Progenitor cell of endocrine pancreas (in vitro differentiated cells): ENCODE data around the gene ANKS6. TPM values are rescaled to one million over a fixed set of nuclear protein-coding genes. Genes with fewer than 3 reads are reported as not detected.

Experiments
- DNase-seq: peaks from one replicate; pipeline ENCODE4 v3.0.0; 2021; ENCODE audit warnings: low spot score; ENCODE audit not compliant: unreplicated experiment
- H3K27ac Mint-ChIP-seq: 2 replicates; pipeline ENCODE4 v1.8.0; 2021; ENCODE audit warnings: mild to moderate bottlenecking, moderate library complexity, mixed read lengths
- H3K27me3 Mint-ChIP-seq: 2 replicates; pipeline ENCODE4 v1.8.0; 2021; ENCODE audit warnings: mixed read lengths
- H3K36me3 Mint-ChIP-seq: 2 replicates; pipeline ENCODE4 v1.8.0; 2022; ENCODE audit warnings: mixed read lengths; ENCODE audit not compliant: insufficient read depth
- H3K4me1 Mint-ChIP-seq: 2 replicates; pipeline ENCODE4 v1.8.0; 2021; ENCODE audit warnings: low read depth, mixed read lengths
- H3K4me3 Mint-ChIP-seq: 2 replicates; pipeline ENCODE4 v1.8.0; 2021; ENCODE audit warnings: low read depth, mild to moderate bottlenecking, moderate library complexity, mixed read lengths
- H3K9me3 Mint-ChIP-seq: 2 replicates; pipeline ENCODE4 v1.8.0; 2021; ENCODE audit warnings: low read depth, mixed read lengths
- CTCF ChIP-seq: fragments of 200-600 bp; sonication (generic); IDR thresholded peaks from one replicate; pipeline ENCODE4 v1.5.0; 2021; ENCODE audit warnings: antibody characterized with exemption, mild to moderate bottlenecking; ENCODE audit not compliant: unreplicated experiment
- total RNA-seq: library from RNA; stranded (reverse); gene quantifications from 2 replicates; pipeline ENCODE4 v1.2.1, GENCODE V29; 2021

ANKS6 gene
- total RNA-seq, 1 donor from 2014 or later, result 39.7 TPM

DNA sequence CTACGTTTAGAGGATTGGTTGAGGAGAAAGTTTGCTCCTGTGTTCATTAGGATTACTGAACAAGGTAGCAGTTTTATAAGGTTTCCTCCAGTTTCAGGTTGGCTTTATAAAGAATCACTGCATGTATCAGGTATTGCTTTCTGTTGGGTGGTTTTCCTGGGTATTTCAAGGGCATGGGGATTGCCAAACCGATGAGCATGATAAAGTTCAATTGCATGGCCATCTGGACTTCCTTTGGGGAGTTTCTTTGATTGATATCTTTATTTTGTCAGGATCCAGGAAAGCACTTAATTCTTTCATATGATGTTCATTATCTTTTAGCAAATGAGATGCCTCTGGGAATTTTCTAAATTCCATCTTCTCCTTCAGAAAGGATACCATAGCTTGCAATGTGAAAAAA is 77.3 kb downstream of the ANKS6 start:
- Mint-ChIP-seq H3K27ac (no peak overlapping the region), H3K9me3 (no peaks in the 10 kb centered on the region), H3K36me3 (no peaks in the 10 kb centered on the region), H3K4me1 (no peaks in the 10 kb centered on the region), H3K4me3 (no peak overlapping the region), H3K27me3 (peaks cover 53% of the 10 kb centered on the region)
- no peak for DNase-seq
- no peak for TF ChIP-seq CTCF

DNA sequence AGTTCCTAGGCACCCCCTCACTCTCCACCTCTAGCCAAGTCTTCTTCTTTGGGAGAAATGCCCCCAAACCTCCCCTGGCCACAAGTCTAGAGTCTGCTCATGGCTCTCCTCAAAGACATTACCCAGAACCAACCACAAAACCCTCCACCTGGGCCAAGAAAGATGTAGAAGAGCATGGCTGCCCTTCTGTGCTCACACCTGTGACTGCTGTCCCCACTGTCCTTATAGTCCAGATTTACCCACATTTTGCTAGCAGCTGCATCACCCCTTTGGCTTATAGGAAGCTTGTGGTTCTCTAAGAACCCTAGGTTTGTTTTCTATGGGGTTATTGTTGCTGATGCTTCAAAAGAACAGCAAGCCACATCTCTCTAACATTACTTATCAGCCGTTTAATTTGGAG is 81.5 kb downstream of the ANKS6 start:
- Mint-ChIP-seq H3K36me3 (no peaks in the 10 kb centered on the region), H3K4me3 (no peak overlapping the region), H3K4me1 (no peaks in the 10 kb centered on the region), H3K9me3 (no peaks in the 10 kb centered on the region), H3K27me3 (peaks cover 70% of the 10 kb centered on the region), H3K27ac (no peak overlapping the region)
- no peak for TF ChIP-seq CTCF
- no peak for DNase-seq

- no peak overlapping the region for H3K27ac Mint-ChIP-seq
- no peaks in the 10 kb centered on the region for H3K36me3 Mint-ChIP-seq
- H3K4me3 Mint-ChIP-seq, result no peak overlapping the region
- no peak for DNase-seq
- H3K4me1 Mint-ChIP-seq, result no peaks in the 10 kb centered on the region
- TF ChIP-seq CTCF, result no peak
- no peaks in the 10 kb centered on the region for H3K9me3 Mint-ChIP-seq
- H3K27me3 Mint-ChIP-seq, result peaks cover 77% of the 10 kb centered on the region
Observed at GRCh38 chr9:98712987-98713386, 83.4 kb downstream of the ANKS6 start.

- no peak for TF ChIP-seq CTCF
- Mint-ChIP-seq H3K27me3 (peaks cover 74% of the 10 kb centered on the region), H3K4me1 (peaks cover 2% of the 10 kb centered on the region), H3K9me3 (no peaks in the 10 kb centered on the region), H3K36me3 (no peaks in the 10 kb centered on the region), H3K4me3 (peak overlapping the region; percentile 50), H3K27ac (no peak overlapping the region)
- no peak for DNase-seq
Observed at GRCh38 chr9:98709968-98710965, 86.1 kb downstream of the ANKS6 start.

DNA sequence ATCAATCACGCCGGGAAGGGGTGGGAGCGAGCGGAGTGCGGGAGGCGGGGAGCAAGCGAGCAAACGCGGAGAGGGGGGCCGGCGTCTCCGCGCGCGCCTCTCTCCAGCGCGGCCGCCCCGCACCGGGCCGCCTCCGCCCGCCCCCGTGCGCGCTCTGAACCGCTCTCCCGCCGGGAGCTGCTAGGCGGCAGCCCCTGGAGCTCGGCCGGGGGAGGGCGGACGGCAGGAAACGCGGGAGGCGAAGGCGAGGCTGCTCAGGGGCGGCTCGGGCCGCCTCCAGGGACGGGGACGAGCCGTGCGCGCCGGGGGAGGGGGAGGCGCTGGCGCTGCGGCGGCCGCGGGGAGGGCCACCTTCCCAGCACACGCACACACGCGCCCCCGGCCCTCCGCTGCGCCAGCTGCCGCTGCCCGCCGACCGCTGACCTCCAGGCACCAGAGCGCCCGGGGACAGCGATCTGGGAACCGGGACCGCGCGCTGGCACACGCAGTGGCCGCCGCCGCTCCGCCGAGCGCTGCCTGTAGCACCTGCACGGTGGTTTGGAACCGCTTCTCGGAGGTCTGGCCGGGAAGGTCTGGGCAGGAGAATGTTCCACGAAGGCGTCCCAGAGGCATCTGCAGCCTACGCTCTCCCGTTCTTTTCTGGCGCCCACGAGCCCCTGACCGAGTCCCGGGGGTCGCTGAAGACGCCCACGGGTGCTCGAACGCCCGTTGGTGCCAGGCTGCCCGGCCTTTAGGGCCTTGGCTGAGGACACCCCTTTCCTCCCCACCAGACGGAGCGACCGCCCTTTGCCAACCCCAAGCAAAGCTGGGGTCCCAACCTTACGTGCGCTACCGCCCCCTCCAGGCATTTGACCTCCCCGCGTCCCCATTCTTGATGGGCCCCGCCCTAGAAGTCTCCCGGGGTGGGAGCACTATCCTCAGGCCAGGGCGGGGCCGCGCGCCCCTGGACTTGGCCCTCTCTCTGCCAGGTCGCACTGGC is 87.1 kb downstream of the ANKS6 start, which contains the start of gene GABBR2:
GABBR2 (minus strand) TSS at position 3 of the 979 bp plus-strand sequence. CDS start 198 bp downstream, outside the sequence.
- Mint-ChIP-seq H3K27ac (no peak within 1 kb of the TSS), H3K4me1 (peaks cover 2% of the 10 kb centered on the region), H3K9me3 (no peaks in the 10 kb centered on the region), H3K36me3 (no peaks in the 10 kb centered on the region), H3K4me3 (peak within 1 kb of the TSS; percentile 61), H3K27me3 (peaks cover 76% of the 10 kb centered on the region)
- TF ChIP-seq CTCF, result no peak
- DNase-seq, result no peak
